ENCODE measurements around the gene MPC1.
"Not testable (repeated sequence)": the region's sequence is repeated elsewhere in the genome, so short reads cannot be mapped to it uniquely, and the experiment has no call there.

The MPC1 gene

DNA sequence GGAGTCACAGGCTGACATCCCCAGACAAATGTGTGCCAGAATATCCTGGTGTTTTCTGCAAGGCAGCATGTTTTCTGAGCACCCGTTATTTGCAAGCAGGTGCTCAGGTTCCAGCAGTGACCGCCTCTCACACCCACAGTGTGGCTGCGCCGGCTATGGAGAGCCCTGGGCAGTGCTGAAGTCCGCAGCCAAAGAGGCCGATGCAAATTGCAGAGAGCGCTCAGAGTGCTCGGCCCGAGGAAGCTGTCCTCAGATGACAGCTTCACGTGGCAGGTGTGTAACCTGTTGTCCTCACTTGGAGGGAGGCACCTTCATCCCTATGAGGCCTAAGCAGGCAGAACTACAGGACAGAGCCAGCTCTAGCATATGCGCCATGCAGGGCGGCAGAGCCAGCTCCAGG, 23.5 kb upstream of the MPC1 start:
- DNase-seq (ENCODE audit: low read depth), result no peak

DNA sequence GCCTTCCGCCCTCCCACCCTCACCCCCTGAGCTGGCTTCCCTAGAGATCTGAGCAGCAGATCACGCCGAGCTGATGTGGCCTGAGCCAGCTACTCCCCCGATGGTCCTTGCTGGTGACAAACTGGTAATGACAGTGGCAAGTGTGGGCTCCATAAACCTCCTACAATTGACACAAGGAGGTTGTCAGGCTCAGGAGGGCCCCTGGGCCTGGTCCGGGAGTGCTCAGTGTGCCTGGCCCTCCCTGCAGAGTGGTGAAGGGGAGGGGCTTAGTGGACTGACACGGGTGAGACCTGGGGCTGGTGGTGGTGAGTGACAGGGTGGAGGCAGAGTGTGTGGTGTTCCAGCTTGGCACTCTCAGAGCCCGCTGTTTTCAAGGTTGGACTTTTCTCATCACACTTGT, 22.6 kb upstream of the MPC1 start:
- DNase-seq (ENCODE audit: low read depth), result no peak

DNA sequence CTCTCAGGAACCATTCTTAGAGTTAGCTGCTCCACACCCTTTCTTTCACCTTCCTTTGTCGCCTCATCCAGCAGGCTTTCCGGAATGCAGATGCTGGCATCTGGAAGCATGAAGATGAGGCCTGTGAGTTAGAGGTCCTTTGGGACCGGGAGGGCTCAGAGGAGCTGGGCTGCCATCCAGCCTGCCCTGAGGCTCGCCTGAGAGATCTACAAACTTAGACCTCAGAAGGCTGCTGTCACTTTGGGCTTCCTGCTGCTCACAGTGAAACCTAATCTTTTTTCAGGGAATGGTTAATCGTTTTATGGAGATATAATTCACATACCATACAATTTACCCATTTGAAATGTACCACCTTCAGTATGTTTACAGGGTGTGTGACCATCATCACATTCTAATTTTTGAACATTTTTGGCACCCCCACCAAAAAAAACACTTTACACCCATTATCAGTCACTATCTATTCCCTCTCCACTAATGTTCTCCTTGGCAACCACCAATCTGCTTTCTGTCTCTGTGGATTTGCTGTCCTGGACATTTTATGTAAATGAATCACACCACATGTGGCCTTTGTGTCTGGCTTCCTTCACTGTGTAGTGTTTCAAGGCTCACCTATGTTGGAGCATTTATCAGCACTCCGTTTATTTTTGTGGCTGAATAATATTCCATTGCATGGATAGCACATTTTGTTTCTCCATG, 20.0 kb upstream of the MPC1 start:
- no peak for DNase-seq (ENCODE audit: low read depth)

DNA sequence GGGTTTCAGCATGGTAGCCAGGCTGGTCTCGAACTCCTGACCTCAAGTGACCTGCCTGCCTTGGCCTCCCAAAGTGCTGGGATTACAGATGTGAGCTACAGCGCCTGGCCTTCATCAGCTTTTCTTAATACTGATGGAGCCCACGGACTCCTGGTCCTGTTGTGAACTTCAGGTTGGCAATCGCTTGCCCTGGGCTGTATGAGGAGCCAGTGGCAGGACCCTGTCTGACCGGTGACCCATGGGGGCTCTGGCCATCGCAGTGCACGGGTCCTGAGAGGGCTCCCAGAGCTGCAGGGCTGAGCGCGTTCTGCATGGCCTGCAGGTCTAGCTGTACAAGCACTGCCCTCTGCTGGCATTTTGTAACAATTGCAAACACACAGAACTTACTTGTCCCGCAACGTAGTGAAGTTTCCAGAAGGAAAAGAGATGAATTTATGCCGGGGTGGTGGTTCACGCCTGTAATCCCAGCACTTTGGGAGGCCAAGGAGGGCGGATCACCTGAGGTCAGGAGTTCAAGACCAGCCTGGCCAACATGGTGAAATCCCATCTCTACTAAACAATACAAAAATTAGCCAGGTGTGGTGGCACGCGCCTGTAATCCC, 18.0 kb upstream of the MPC1 start:
- peak; percentile 33 for DNase-seq (ENCODE audit: low read depth)

DNA sequence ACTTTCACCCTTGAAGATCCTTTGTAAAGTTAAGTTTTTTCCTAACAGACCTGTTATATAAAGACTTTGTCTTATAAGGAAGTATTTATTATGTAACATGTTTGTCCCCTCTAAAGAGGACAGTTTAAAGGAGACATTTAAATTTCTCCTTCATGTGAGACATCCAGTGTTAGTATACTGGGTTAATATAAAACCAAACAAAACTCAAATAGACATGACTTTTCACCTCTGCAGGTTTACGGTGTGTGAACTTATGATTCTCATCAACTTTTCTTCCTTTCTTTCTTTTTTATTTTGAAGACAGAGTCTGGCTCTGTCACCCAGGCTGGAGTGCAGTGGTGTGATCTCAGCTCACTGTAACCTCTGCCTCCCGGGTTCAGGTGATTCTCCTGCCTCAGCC, 17.4 kb upstream of the MPC1 start:
- DNase-seq (ENCODE audit: low read depth), result no peak

DNA sequence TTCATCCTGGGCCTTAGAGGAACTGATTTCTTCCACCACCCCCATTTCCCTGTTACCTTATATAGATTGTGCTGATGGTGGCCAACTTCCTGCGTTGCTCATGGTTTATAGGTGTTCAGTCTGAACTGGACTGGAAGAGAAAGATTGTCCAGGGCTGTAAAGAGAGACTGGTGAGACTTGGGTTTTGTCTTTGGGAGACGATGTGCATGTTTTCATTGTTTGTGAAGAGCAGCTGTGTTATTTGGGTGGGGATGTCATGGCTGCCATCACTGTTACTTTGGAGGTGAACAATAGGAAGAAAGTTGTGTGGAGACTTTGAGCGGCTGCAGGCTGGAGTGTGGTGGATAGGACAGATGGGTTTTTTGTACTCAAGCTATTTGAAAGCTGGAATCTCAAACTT, 15.6 kb upstream of the MPC1 start:
- no peak for DNase-seq (ENCODE audit: low read depth)

DNA sequence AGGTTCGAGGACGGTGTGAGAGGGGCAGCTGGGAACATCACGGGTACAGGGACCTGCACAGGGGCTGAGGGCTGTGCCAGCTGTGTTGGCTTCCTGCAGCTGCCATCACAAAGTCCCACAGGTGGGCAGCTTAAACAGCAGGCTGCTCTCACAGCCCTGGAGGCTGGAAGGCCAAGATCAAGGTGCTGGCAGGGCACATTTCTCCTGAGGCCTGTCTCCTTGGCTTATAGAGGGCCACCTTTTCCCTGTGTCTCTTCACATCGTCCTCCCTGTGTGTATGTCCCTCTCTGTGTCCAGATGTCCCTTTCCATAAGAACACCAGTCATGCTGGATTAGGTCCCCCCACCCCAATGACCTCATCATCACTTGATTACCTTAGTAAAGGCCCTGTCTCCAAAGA, 15.1 kb upstream of the MPC1 start:
- no peak for DNase-seq (ENCODE audit: low read depth)

DNA sequence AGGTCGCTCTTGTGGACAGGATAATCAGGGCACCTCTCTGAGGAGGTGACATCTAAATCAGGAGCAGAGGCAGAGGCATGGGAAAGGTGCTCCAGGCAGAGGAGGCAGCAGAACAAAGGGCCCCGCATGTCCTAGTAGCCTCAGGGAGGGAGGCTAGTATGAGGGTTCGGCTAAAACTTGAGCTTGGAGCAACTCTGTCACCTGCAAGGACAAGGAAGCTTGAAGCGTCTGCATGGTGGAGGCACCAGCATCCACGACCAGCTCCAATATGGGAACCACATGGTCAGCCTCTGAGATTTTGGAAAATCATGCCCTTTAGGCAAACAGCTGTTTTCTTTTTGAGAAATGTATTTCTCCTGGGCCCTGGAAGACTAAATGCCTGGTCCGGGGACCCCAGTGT, 13.0 kb upstream of the MPC1 start:
- DNase-seq (ENCODE audit: low read depth), result no peak

DNA sequence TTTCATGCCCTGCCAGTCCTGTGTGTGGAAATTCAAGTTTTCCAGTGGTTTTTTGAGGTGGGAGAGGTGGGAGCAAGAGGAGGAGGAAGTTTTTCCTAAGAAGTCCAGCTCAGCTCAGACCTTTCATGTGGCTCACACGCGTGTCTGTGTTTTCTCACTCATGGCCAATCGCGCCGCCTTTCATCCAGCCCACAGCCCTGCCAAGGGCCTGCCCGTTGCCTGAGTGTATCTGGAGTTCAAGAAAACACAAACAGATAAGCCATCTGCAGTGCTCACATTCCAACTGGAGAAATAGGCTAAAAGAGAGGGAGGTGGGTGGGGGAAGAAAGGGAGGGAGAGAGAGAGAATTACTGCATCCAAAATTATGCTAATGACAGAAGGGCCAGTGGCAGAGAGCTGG, 12.6 kb upstream of the MPC1 start:
- no peak for DNase-seq (ENCODE audit: low read depth)

DNA sequence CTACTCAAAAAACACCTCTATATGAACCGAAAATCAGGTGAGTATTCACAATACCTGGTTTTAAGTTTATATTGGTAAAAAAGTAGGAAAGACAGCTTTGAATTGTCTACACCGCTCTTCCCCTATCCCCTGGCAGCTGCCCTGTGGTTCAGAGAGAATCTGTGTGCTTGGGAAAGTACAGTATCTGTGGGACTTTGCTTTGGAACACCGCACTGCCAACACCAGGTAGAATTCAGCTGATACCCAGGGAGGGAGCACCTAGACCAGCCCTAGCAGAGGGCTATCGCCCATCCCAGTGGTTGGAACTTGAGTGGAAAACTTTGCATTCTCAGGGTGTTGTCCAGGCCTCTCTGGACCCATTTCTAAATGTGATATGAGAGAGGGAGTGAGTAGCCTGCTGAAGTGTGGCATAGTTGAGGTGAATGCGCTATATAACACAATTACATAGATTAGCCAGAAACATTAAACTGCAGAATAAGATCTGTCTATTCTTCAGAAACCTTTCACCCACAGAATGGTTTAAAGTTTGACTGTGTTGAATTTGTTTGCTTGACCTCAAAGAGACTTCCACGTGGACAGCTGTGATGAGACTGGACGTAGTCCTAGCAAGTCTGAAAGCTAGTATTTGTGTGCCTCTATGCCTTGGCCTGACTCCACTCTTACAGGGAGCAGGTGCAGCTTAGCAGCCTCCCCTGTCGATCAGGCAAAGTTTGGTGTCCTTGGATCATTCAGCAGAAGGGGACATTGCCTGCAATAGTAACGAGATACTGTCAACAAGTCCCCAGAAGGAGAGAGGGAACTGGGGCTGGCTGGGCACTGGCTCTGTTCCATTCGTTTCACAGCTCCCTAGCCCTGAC, 11.5 kb upstream of the MPC1 start:
- no peak for DNase-seq (ENCODE audit: low read depth)

DNA sequence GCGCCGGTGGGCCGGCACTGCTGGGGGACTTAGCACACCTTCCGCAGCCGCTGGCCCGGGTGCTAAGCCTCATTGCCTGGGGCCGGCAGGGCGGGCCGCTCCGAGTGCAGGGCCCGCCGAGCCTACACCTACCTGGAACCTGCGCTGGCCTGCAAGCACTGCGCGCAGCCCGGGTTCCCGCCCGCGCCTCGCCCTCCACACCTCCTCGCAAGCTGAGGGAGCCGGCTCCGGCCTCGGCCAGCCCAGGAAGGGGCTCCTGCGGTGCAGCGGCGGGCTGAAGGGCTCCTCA, 10.7 kb upstream of the MPC1 start:
- DNase-seq (ENCODE audit: low read depth), result no peak

DNA sequence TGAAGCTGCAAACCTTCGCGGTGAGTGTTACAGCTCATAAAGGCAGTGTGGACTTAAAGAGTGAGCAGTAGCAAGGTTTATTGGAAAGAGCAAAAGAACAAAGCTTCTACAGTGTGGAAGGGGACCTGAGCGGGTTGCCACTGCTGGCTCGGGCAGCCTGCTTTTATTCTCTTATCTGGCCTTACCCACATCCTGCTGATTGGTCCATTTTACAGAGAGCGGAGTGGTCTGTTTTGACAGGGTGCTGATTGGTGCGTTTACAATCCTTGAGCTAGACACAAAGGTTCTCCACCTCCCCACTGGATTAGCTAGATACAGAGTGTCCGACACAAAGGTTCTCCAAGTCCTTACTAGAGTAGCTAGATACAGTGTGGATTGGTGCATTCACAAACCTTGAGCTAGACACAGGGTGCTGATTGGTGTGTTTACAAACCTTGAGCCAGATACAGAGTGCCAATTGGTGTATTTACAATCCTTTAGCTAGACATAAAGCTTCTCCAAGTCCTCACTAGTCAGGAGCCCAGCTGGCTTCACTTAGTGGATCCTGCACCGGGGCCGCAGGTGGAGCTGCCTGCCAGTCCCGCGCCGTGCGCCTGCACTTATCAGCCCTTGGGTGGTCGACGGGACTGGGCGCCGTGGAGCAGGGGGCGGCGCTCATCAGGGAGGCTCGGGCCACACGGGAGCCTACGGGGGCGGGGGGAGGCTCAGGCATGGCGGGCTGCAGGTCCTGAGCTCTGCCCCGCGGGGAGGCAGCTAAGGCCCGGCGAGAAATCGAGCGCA, 10.2 kb upstream of the MPC1 start:
- DNase-seq (ENCODE audit: low read depth), result not testable (repeated sequence)

DNA sequence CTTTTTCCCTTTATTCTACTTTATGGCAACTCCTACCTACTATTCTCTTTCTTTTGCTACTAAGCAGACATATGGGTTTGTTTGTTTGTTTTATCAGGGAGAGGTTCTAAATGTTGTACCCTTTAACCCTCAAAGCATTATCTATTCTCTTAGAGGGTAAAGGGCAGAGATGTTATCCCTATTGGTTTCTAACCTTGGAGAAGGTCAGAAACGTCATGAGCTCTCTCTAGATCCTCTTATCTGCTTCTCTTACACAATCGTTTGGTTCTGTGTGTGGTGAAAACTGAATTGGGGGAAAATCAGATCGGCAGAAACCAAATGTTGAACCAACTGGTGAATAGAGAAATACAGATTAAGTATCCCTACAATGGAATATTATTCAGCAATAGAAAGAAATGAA, 6.4 kb upstream of the MPC1 start:
- no peak for DNase-seq (ENCODE audit: low read depth)

DNA sequence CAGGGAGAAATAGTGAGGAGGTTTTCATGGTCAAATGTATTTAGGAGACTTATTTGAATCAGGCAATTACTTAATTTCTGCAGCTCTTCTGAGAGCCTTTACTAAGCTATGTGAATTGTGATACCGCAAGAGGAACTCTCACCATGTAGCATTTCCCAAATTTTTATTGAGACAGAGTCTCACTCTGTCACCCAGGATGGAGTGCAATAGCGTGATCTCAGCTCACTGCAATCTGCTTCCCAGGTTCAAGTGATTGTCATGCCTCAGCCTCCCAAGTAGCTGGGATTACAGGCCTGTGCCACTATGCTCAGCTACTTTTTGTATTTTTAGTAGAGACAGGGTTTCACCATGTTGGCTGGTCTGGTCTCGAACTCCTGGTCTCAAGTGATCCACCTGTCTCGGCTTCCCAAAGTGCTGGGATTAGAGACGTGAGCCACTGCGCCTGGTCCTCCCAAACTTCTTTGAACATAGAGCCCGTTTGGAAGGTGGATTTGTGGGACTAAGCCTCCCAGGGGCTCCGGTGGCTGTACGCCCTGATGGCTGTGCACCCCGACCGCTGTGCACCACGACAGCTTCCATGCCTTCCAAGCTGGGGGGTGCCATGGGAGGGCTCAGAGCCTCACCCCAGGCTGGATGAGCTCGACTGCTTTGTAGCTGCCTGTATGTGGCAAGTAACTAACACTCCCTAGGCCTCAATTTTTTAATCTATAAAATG, 5.7 kb upstream of the MPC1 start:
- no peak for DNase-seq (ENCODE audit: low read depth)

DNA sequence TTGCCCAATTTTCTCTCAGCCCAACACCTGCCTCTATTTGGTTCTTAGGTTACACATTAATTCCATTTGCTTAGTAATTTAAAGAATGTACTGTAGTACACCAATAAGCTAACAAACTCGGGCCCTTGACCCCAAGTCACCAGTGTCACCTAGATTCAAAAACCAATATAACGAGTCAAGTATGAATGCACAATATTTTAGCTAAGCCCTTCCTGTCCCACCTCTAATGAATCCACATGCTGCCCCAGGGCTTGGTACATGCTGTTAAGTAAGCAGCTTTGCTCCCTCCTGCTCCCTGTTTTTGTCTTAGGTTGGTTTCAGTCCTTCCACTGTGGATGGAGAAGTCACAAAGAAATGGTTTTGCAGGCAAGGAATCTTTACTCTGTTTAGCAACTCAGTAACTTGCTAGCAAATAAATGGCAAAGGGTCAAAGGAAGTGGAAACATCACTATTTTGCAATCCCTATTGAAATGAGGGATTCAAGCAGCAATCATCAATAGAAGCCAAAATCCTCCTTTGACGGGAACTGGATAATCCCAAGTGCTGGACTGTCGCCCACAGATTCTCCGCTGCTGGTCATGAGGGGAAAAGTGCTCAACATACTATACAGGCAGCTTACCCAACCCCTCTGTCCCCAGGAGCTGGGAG, 5.0 kb upstream of the MPC1 start:
- DNase-seq (ENCODE audit: low read depth), result no peak

DNA sequence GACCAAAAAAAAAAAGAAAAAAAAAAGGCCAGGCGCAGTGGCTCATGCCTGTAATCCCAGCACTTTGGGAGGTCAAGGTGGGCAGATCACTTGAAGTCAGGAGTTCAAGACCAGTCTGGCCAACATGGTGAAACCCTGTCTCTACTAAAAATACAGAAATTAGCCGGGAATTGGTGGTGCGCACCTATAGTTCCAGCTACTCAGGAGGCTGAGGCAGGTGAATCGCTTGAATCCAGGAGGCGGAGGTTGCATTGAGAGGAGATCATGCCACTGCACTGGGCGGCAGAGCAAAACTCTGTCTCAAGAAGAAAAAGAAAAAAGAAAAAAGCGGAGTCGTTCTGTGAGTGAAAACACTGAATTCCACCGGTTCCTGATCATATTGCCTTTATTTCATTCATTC, 4.4 kb upstream of the MPC1 start:
- not testable (repeated sequence) for DNase-seq (ENCODE audit: low read depth)

DNA sequence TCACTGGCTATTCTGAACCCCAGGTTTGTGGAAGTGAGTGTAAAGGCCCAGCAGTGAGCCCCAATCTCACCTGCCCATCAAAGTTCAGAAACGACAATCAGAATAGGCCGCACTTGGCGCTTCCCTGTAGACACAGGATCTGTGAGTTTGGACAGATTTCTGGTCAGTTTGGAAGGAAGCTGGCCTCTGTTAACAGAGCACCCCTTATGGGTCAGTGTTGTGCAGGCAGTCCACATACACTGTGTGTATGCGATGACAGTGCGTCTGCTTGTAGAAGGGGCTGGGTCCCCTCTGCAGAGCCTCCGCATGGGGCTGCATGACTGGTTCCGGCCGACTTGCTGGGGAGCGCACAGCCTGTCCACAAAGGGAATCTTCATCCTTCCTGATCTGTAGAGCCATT, 3.4 kb upstream of the MPC1 start:
- no peak for DNase-seq (ENCODE audit: low read depth)

DNA sequence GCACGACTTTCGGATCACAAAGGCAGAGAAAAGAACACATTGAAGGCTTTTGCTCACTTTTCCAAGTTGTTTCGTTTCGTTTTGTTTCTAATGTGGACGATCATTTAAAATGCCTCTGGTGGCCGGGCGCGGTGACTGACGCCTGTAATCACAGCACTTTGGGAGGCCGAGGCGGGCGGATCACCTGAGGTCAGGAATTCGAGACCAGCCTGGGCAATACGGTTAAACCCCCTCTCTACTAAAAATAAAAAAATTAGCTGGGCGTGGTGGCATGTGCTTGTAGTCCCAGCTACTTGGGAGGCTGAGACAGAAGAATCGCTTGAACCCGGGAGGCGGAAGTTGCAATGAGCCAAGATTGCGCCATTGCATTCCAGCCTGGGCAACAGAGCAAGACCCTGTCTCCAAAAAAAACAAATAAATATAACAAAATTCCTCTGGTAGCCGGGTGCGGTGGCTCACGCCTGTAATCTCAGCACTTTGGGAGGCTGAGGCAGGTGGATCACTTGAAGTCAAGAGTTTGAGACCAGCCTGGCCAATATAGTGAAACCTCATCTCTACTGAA, 1.1 kb upstream of the MPC1 start:
- peak; percentile 3 for DNase-seq (ENCODE audit: low read depth)

DNA sequence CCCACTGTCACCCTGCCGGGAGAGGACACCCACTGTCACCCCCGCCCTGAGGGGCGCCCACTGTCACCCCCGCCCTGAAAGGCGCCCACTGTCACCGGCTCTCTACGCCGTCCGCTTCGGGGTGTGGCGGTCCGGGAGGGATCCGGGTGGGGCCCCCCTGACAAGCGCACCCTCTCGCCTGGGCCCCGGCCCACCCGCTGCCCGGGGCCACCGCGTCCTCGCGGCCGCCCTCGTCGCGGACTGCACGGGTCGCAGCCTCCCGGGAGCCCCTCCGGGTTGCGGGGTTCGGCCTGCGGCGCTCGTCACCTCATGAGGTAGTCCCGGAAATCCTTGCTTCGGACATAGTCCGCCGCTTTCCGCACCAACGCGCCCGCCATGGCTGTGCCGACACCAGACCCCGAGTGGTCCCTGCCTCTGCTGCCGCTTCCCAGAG, 224 bp downstream of the MPC1 start:
- no peak for DNase-seq (ENCODE audit: low read depth)

DNA sequence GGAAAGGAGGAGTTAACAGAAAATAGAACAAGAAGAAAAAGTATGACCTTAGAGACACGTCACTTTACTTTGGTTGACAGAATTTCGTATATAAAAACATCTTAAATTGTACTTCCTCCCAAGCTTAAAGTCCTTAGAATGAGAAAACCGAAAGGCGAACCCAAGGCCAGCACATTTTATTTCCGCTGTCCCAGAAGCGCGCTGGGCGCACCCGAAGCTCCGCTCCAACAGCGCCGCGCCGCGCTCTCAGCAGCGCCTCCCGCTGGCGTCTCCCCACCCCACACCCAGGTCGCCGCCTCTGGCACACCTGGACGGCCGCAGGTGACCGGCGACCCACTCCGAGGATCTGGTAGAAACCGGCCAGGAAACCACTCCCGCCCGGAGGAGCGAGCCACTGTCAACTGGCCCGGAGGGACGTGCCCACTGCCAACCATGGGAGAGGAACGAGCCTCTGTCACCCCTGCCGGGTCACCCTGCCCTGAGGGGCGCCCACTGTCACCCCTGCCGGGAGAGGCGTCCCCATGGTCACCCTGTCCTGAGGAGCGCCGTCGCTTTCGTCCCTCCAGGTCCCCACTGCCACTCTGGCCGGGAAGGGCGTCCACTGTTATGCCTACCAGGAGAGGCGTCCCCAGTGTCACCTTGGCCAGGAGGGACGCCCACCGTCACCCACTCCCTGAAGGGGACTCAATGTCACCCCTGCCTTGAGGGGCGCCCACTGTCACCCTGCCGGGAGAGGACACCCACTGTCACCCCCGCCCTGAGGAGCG, 824 bp downstream of the MPC1 start:
- peak; percentile 48 for DNase-seq (ENCODE audit: low read depth)

DNA sequence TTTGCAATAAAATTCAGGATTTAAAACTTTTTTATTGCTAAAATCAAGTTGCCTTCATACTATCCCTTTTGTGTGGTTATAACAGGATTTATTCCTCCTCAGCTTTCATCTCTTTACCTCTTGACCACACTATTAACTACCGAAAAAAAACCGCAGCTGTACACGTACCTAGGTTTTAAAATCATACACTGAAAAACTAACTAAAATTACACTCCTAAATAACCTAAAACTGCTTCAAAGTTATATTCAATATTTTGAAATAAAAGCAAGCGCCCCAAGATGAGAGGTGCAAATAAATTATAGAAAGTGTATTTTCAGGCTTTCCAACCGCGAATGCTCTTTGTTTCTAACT, 1.4 kb downstream of the MPC1 start:
- DNase-seq (ENCODE audit: low read depth), result no peak

All from stimulated activated CD4-positive, alpha-beta T cell treated with anti-CD3 and anti-CD28 coated beads, Interleukin-2, amount 100 ng/mL, for 4 hours (primary cell).